HepG2 (cell line): ENCODE results near the gene NAT9. TPM values are rescaled to one million over a fixed set of nuclear protein-coding genes. Genes with fewer than 3 reads are reported as not detected.

Source experiments
- AKAP8 ChIP-seq: sonication (generic); formaldehyde crosslinking; IDR thresholded peaks from 2 replicates; pipeline ENCODE4 v1.5.1; 2020; ENCODE audit warnings: mild to moderate bottlenecking, missing genetic modification reagents
- AKNA ChIP-seq: sonication (generic); formaldehyde crosslinking; IDR thresholded peaks from 2 replicates; pipeline ENCODE4 v1.4.0; 2020; ENCODE audit warnings: missing genetic modification reagents, borderline replicate concordance
- ARHGAP35 ChIP-seq: sonication (generic); formaldehyde crosslinking; IDR thresholded peaks from 2 replicates; pipeline ENCODE4 v1.9.0; 2022; ENCODE audit warnings: mild to moderate bottlenecking, inconsistent platforms, moderate library complexity, missing genetic modification reagents, borderline replicate concordance
- BRD4 ChIP-seq: sonication (generic); formaldehyde crosslinking; IDR thresholded peaks from 2 replicates; pipeline ENCODE4 v1.4.0; 2020; ENCODE audit warnings: missing genetic modification reagents
- ELK4 ChIP-seq: sonication (generic); formaldehyde crosslinking; IDR thresholded peaks from 2 replicates; pipeline ENCODE4 v1.9.0; 2021; ENCODE audit warnings: missing genetic modification reagents, borderline replicate concordance
- FOXO1 ChIP-seq: sonication (generic); formaldehyde crosslinking; IDR thresholded peaks from 2 replicates; pipeline ENCODE4 v1.4.0; 2020; ENCODE audit warnings: missing genetic modification reagents
- MIER2 ChIP-seq: IDR thresholded peaks from 2 replicates; pipeline ENCODE4 v1.6.1; 2016; ENCODE audit warnings: missing biosample characterization, missing genetic modification reagents
- MLLT10 ChIP-seq: sonication (generic); formaldehyde crosslinking; IDR thresholded peaks from 2 replicates; pipeline ENCODE4 v1.4.0; 2020; ENCODE audit warnings: missing genetic modification reagents
- NR2F6 ChIP-seq, 2 experiments: IDR thresholded peaks; 2 replicates each; pipeline ENCODE4 v1.6.1; 2016; ENCODE audit warnings: antibody characterized with exemption in 1 of 2, mild to moderate bottlenecking in 1 of 2
- PHF20 ChIP-seq: sonication (generic); formaldehyde crosslinking; IDR thresholded peaks from 2 replicates; pipeline ENCODE4 v1.5.0; 2020; ENCODE audit warnings: mild to moderate bottlenecking, missing genetic modification reagents
- RXRB ChIP-seq: IDR thresholded peaks from 2 replicates; pipeline ENCODE4 v1.6.1; 2016; ENCODE audit warnings: borderline replicate concordance, missing genetic modification reagents, missing compliant biosample characterization
- ZFP1 ChIP-seq: IDR thresholded peaks from 2 replicates; pipeline ENCODE4 v1.6.1; 2016
- ZNF337 ChIP-seq: sonication (generic); formaldehyde crosslinking; IDR thresholded peaks from 2 replicates; pipeline ENCODE4 v1.5.1; 2020; ENCODE audit warnings: missing genetic modification reagents, low read depth, mild to moderate bottlenecking, borderline replicate concordance
- ZNF660 ChIP-seq: sonication (generic); formaldehyde crosslinking; IDR thresholded peaks from 2 replicates; pipeline ENCODE4 v1.5.1; 2020; ENCODE audit warnings: mild to moderate bottlenecking, low read depth, missing genetic modification reagents, borderline replicate concordance
- ZNF766 ChIP-seq: sonication (generic); formaldehyde crosslinking; IDR thresholded peaks from 2 replicates; pipeline ENCODE4 v1.5.0; 2020; ENCODE audit warnings: missing genetic modification reagents, borderline replicate concordance
- polyA plus RNA-seq, 8 experiments: library from polyadenylated mRNA; depleted of rRNA in 3 of 8; stranded (reverse) in 7 of 8; unstranded in 1 of 8; fragments of >200 nt; fragmentation: Illumina TruSeq in 4 of 8; extraction: Trizol in 4 of 8; gene quantifications; 2 replicates each; pipeline versions ENCODE4 v1.2.1 to v1.2.3, GENCODE V29; 2011 to 2016; ENCODE audit warnings: low read depth in 4 of 8, missing spikeins in 1 of 8, mixed read lengths in 1 of 8; ENCODE audit not compliant: insufficient read depth in 1 of 8
- total RNA-seq, 5 experiments: library from RNA; depleted of rRNA; stranded (reverse); fragments of >200 nt; fragmentation: Illumina TruSeq; extraction: Trizol; gene quantifications; 2 replicates each; pipeline ENCODE4 v1.2.3, GENCODE V29; 2016; ENCODE audit warnings: low read depth in 1 of 5
- TF ChIP-seq, protein P1 (sequence below): sonication (generic); formaldehyde crosslinking; IDR thresholded peaks from 2 replicates; pipeline ENCODE4 v1.4.0; 2020; ENCODE audit warnings: missing genetic modification reagents; ENCODE audit errors: not compliant biosample characterization
- TF ChIP-seq, protein P2 (sequence below): sonication (generic); formaldehyde crosslinking; IDR thresholded peaks from 2 replicates; pipeline ENCODE4 v1.4.0; 2020; ENCODE audit warnings: missing genetic modification reagents
- TF ChIP-seq, protein P3 (sequence below): sonication (generic); formaldehyde crosslinking; IDR thresholded peaks from 2 replicates; pipeline ENCODE4 v1.4.0; 2020; ENCODE audit warnings: missing genetic modification reagents
- TF ChIP-seq, protein P4 (sequence below): sonication (generic); formaldehyde crosslinking; IDR thresholded peaks from 2 replicates; pipeline ENCODE4 v1.8.1; 2023; ENCODE audit warnings: missing genetic modification reagents, mild to moderate bottlenecking, borderline replicate concordance

The NAT9 gene
- total and polyA plus RNA-seq, 2 of the 13 experiments (the other 11 are each of a cell fraction or from before 2014, with no cell fraction given), result 39.7 to 44.2 TPM

GRCh38 chr17:74736513-74737298 lies 39.4 kb downstream of the NAT9 start, which contains the start of gene RAB37 (continued):
- TF ChIP-seq BRD4 (CRISPR knock-in tag), result no peak; the same call in 1 of the 2 replicates
- TF ChIP-seq PHF20, result peak; percentile 54
- TF ChIP-seq, protein P1, sequence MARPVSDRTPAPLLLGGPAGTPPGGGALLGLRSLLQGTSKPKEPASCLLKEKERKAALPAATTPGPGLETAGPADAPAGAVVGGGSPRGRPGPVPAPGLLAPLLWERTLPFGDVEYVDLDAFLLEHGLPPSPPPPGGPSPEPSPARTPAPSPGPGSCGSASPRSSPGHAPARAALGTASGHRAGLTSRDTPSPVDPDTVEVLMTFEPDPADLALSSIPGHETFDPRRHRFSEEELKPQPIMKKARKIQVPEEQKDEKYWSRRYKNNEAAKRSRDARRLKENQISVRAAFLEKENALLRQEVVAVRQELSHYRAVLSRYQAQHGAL, result no peak
- TF ChIP-seq ZNF660 (CRISPR knock-in tag), result no peak
- peak; percentile 93; the same call in 1 of the 2 replicates for TF ChIP-seq ZNF337 (CRISPR knock-in tag)
- TF ChIP-seq, protein P2, sequence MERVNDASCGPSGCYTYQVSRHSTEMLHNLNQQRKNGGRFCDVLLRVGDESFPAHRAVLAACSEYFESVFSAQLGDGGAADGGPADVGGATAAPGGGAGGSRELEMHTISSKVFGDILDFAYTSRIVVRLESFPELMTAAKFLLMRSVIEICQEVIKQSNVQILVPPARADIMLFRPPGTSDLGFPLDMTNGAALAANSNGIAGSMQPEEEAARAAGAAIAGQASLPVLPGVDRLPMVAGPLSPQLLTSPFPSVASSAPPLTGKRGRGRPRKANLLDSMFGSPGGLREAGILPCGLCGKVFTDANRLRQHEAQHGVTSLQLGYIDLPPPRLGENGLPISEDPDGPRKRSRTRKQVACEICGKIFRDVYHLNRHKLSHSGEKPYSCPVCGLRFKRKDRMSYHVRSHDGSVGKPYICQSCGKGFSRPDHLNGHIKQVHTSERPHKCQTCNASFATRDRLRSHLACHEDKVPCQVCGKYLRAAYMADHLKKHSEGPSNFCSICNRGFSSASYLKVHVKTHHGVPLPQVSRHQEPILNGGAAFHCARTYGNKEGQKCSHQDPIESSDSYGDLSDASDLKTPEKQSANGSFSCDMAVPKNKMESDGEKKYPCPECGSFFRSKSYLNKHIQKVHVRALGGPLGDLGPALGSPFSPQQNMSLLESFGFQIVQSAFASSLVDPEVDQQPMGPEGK (CRISPR knock-in tag), result peak; percentile 83
- TF ChIP-seq, protein P3, sequence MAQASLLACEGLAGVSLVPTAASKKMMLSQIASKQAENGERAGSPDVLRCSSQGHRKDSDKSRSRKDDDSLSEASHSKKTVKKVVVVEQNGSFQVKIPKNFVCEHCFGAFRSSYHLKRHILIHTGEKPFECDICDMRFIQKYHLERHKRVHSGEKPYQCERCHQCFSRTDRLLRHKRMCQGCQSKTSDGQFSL (CRISPR knock-in tag), result 0 out of 2 replicates have a peak, but pooled peaks have one; percentile 23
- peak; percentile 84 for TF ChIP-seq RXRB
- TF ChIP-seq MLLT10 (CRISPR knock-in tag), result no peak
- peak; percentile 88; the same call in 1 of the 2 replicates for TF ChIP-seq ZFP1
- TF ChIP-seq, protein P4, sequence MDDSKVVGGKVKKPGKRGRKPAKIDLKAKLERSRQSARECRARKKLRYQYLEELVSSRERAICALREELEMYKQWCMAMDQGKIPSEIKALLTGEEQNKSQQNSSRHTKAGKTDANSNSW (CRISPR knock-in tag), result no peak
- TF ChIP-seq FOXO1, result peak; percentile 93
- no peak for TF ChIP-seq AKAP8 (CRISPR knock-in tag)
- no peak for TF ChIP-seq ELK4
- TF ChIP-seq ZNF766, result no peak
- TF ChIP-seq AKNA (CRISPR knock-in tag), result no peak
- TF ChIP-seq ARHGAP35 (CRISPR knock-in tag), result no peak; the same call in 1 of the 2 replicates
- TF ChIP-seq NR2F6 (IDR thresholded peaks at IDR 0.05), result peak; percentile 79
- TF ChIP-seq NR2F6 (CRISPR knock-in tag; IDR thresholded peaks at IDR 0.05), result peak; percentile 82
- peak; percentile 82 for TF ChIP-seq MIER2 (CRISPR knock-in tag)
